GM21528 (cell line): ENCODE data around the gene TMEM126B.
A peak's percentile ranks its signal among the peaks of the same experiment; 100 is the strongest.
"Not testable (repeated sequence)": the region's sequence is repeated elsewhere in the genome, so short reads cannot be mapped to it uniquely, and the experiment has no call there.

Experiments used
- ATAC-seq: cut with Tn5 transposase; IDR thresholded peaks from one replicate; pipeline ENCODE4 v1.9.1; 2021; ENCODE audit warnings: mild to moderate bottlenecking, moderate library complexity; ENCODE audit not compliant: unreplicated experiment, low FRiP score

Gene TMEM126B

DNA sequence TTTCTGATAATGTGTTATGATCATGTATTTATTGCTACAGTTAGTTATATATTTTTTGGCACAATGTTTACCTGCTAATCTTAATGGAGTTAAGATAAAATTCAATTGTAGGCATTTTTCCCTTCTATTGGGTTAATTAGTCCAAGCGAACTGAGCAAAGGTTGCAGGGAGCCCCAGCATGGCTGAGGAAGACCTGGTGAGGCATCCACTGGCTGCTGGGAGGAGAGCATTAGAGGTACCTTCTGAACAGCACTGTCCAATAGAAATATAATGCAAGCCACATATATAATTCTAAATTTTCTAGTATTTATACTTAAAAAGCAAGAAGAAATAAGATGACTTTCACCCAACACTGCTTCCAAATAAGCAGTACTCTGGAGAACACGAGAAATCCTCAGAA lies 18.7 kb downstream of the TMEM126B start:
- ATAC-seq, result no peak

GRCh38 chr11:85647604-85648299 lies 19.4 kb downstream of the TMEM126B start, which contains the start of gene TMEM126A:
TSS of gene TMEM126A (plus strand) at chr11:85647967. CDS start at chr11:85650256, 2,289 bp downstream.
- ATAC-seq, result peak; percentile 100

GRCh38 chr11:85651118-85651517 lies 22.7 kb downstream of the TMEM126B start:
- ATAC-seq, result no peak

GRCh38 chr11:85652786-85653447 lies 24.5 kb downstream of the TMEM126B start:
- no peak for ATAC-seq

- ATAC-seq, result not testable (repeated sequence)
Measured at GRCh38 chr11:85654343-85654742, 25.9 kb downstream of the TMEM126B start.

- no peak for ATAC-seq
Measured at GRCh38 chr11:85656777-85657176, 28.4 kb downstream of the TMEM126B start.

GRCh38 chr11:85658180-85658579 lies 29.8 kb downstream of the TMEM126B start:
- no peak for ATAC-seq

DNA sequence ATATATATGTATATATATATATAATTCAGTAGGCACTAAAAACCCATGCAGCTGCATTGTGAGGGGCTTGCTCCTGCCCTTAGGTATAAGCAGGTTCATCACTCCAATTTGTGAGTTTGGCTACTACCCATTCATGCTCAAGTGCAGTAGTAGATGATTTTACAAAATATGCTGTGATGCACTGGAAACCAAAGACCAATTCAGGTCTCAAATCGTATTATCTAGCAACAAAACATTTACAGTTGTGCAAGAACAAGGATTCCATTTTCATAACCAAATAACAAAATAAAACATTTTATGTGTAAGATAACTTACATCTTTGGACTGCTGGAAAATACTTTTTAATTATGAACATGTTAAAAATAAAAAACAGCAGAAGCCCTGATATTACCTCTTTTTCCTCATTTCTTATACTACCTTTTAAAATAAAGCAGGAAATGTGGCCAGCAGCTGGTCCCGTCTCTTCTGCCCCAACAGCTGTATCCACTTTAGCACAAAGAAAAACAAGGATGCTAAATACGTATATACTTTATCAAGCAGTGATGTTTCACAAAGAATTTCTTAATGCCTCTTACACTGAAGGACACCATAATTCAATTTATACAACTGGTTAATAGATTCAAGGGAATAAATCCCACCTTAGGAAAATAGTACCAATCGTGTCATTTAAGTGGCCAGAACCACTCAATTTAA lies 33.7 kb downstream of the TMEM126B start:
- no peak for ATAC-seq

DNA sequence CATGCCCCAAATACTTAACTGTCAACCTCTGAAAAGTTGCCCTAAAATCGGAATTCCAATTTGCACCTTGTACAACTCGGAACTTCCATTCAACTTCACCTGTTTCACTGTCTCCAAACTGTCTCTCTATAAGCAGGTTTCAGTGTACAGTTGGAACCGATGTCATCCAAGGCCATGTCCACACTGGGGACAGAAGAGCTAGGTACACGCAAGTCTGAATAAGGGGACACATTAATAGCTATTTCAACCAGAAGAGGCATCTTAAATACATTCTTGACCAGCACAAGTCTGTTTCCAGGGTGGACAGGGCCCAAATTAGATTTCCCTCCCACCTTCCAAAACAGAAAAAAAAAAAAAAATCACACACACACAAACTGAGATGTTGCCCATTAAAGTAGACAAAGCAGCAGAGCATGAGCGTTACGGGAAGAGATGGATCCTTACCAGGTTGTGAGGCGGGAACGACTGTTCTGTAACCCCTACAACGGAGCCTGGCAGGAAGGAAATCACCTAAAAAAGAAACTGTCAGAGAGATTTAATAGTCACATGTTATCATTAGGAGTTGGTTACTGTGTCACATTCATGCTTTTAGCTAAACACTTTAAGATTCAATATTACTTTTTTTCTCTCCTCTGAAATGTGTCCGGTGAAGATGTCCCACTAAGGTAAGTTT lies 34.8 kb downstream of the TMEM126B start:
- ATAC-seq, result no peak

- peak; percentile 75 for ATAC-seq
Measured at GRCh38 chr11:85663753-85664614, 35.6 kb downstream of the TMEM126B start.

GRCh38 chr11:85664615-85665481 lies 36.5 kb downstream of the TMEM126B start, which contains the start of gene CREBZF:
TSS of gene CREBZF (minus strand) at chr11:85665129. CDS start at chr11:85664875, 254 bp downstream.
- peak; percentile 94 for ATAC-seq

DNA sequence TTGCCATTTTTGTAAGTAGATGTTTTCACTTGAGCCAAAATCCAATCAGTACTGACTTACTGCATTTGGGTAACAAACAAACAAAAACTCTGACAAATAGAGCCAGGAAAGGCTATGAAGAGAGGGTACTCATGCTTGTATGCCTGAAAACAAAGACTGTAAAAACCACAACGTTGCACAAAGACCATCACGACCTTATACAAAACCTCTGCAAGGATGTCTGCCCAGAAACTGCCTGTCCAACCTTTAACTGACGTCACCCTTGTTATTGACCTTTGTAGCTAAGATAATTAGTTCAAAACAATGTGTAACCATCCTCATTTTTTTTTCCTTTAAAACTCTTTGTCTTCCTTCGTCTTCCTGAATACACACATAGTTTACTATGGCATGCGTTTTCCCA lies 37.3 kb downstream of the TMEM126B start:
- ATAC-seq, result no peak

DNA sequence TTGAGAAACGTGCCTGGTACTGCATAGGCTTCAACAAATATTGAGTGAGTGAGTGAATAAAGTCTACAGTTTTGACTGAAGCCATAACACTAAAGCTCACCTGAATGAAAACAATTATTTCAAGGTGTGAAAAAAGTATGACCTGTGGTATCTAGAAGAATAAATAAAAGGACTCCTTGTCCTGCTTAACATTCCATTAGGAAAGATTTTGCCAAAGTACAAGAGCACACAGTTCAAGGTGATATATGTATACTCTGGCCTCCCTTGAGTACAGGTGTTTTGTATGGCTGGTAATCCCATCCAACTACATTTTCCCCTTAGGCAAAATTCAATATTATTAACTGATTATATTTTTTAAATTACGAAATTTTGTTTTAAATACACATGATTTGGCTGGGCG lies 38.3 kb downstream of the TMEM126B start:
- ATAC-seq, result no peak

DNA sequence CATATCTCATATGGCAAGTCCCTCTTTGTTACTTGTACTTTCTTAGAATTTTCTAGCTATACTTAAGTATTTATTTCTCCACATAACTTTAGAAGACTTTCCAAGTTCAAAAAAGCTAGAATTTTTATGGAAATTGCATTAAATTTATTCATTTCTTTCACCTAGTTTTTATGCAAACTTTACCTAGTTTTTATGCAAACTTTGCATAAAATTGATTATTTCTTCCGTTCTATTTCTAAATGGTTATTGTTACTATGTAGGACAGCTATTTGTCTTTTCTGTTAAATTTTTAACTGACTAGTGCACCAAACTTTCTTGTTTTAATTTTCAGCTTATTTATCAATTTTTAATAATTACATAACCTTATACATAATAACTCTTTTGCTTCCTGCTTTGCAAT lies 39.8 kb downstream of the TMEM126B start:
- ATAC-seq, result no peak

DNA sequence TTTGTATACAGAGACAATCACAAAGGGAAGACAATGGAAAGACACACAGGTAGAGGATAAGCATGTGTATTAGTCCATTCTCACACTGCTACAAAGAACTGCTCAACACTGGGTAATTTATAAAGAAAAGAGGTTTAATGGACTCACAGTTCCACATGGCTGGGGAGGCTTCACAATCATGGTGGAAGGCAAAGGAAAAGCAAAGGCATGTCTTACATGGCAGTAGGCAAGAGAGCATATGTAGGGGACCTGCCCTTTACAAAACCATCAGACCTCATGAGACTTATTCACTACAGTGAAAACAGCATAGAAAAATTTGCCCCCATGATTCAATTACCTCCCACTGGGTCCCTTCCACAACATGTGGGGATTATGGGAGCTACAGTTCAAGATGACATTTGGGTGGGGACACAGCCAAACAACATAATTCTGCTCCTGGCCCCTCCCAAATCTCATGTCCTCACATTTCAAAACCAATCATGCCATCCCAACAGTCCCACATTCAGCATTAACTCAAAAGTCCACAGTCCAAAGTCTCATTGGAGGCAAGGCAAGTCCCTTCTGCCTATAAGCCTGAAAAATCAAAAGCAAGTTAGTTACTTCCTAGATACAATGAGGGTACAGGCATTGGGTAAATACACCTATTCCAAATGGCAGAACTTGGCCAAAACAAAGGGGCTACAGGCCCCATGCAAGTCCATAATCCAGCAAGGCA lies 42.7 kb downstream of the TMEM126B start:
- ATAC-seq, result not testable (repeated sequence)

DNA sequence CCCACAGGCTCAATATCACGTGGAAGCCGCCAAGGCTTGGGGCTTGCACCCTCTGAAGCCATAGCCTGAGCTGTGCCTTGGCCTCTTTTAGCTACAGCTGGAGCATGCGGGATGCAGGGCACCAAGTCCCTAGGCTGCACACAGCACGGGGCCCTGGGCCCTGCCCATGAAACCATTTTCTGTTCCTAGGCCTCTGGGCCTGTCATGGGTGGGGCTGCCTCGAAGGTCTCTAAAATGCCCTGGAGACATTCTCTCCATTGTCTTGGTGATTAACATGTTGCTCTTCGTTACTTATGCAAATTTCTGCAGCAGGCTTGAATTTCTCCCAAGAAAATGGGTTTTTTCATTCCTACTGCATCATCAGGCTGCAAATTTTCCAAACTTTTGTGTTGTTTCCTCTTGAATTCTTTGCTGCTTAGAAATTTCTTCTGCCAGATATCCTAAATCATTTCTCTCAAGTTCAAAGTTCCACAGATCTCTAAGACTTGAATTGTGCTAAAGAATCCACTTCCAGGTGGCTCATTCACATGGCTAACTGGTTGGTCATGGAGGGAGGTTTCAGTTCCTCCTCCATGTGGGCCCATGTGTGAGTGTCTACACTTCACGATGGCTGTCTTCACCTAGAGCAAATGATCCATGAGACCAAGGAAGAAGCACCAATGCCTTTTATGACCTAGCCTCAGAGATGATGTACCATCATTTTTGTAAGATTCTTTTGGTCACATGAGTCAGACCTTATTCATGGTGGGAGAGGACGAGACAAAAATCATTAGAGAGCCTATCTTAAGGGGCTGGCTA lies 43.9 kb downstream of the TMEM126B start:
- no peak for ATAC-seq

DNA sequence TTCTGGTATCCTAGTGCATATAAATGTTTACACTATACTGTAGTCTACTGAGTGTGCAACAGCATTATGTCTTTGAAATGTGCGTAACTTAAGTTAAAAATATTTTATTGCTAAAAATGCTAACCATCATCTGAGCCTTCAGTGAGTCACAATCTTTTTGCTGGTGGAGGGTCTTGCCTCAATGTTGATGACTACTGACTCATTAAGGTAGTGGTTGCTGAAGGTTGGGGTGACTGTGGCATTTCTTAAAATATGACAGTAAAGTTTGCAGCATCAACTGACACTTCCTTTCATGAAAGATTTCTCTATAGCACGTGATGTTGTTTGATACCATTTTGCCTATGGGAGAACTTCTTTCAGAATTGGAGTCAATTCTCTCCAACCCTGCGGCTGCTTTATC lies 45.0 kb downstream of the TMEM126B start:
- no peak for ATAC-seq

DNA sequence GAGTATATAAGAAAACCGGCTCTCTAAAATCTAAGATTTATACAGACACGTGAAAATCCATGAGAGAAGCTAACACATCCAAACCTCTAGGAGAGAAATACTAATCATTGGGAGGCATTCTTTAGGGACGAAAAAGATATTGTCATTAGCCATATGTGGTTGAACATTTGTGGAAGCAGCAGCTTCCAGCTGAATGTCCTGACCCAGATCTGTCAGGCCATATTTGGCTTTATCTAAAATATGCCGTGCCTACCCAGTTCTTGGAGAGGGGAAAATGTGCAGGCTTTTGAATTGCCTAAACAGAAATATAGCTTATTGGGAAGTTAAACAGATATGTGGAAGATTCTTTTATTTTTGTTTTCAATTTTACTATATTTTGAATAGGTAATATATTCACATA lies 51.2 kb downstream of the TMEM126B start:
- no peak for ATAC-seq
